IPS-20b (cell line): ENCODE data around the gene NNT.
"Not testable (repeated sequence)": the region's sequence is repeated elsewhere in the genome, so short reads cannot be mapped to it uniquely, and the experiment has no call there.

Experiments used
- H3K27ac ChIP-seq: one replicate; pipeline ENCODE4 v1.5.1; 2013; ENCODE audit warnings: low read length
- H3K27me3 ChIP-seq: 2 replicates; pipeline ENCODE4 v1.6.1; 2013; ENCODE audit warnings: mild to moderate bottlenecking, low read length, inconsistent platforms; ENCODE audit not compliant: insufficient read depth
- H3K36me3 ChIP-seq: 2 replicates; pipeline ENCODE4 v1.6.1; 2013; ENCODE audit warnings: low read depth, mild to moderate bottlenecking, inconsistent platforms, low read length, moderate library complexity; ENCODE audit not compliant: insufficient read depth
- H3K4me1 ChIP-seq: 2 replicates; pipeline ENCODE4 v1.6.1; 2013; ENCODE audit warnings: mild to moderate bottlenecking, control low read depth, inconsistent platforms, low read length, moderate library complexity; ENCODE audit not compliant: insufficient read depth
- H3K4me3 ChIP-seq: 2 replicates; pipeline ENCODE4 v1.5.1; 2013; ENCODE audit warnings: mild to moderate bottlenecking, low read length, inconsistent platforms
- H3K9ac ChIP-seq: 2 replicates; pipeline ENCODE4 v1.6.1; 2013; ENCODE audit warnings: low read depth, mild to moderate bottlenecking, inconsistent platforms, low read length, moderate library complexity
- H3K9me3 ChIP-seq: 2 replicates; pipeline ENCODE4 v1.6.1; 2013; ENCODE audit warnings: mild to moderate bottlenecking, low read depth, low read length, inconsistent platforms; ENCODE audit not compliant: insufficient read depth

NNT gene

GRCh38 chr5:43730832-43731342 lies 127.9 kb downstream of the NNT start:
- H3K27ac ChIP-seq = no peak overlapping the region
- no peaks in the 10 kb centered on the region for H3K9me3 ChIP-seq
- H3K27me3 ChIP-seq = no peaks in the 10 kb centered on the region
- no peaks in the 10 kb centered on the region for H3K36me3 ChIP-seq
- no peak overlapping the region for H3K4me3 ChIP-seq
- no peak overlapping the region for H3K9ac ChIP-seq
- H3K4me1 ChIP-seq = no peaks in the 10 kb centered on the region

GRCh38 chr5:43731573-43731972 lies 128.6 kb downstream of the NNT start:
- H3K9ac ChIP-seq = no peak overlapping the region
- no peaks in the 10 kb centered on the region for H3K36me3 ChIP-seq
- no peaks in the 10 kb centered on the region for H3K9me3 ChIP-seq
- no peak overlapping the region for H3K27ac ChIP-seq
- H3K4me1 ChIP-seq = no peaks in the 10 kb centered on the region
- no peaks in the 10 kb centered on the region for H3K27me3 ChIP-seq
- no peak overlapping the region for H3K4me3 ChIP-seq

DNA sequence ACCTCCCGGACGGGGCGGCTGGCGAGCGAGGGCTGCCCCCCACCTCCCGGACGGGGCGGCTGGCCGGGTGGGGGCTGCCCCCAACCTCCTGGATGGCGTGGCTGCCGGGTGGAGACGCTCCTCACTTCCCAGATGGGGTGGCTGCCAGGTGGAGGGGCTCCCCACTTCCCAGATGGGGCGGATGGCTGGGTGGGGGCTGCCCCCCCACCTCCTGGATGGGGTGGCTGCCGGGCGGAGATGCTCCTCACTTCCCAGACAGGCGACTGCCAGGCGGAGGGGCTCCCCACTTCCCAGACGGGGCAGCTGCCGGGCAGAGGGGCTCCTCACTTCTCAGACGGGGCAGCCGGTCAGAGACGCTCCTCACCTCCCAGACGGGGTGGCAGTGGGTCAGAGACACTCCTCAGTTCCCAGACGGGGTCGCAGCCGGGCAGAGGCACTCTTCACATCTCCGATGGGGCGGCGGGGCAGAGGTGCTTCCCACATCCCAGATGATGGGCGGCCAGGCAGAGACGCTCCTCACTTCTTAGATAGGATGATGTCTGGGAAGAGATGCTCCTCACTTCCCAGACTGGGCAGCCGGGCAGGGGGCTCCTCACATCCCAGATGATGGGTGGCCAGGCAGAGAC lies 143.1 kb downstream of the NNT start:
- not testable (repeated sequence) for H3K4me3 ChIP-seq, H3K27ac ChIP-seq, H3K9me3 ChIP-seq, H3K27me3 ChIP-seq, H3K4me1 ChIP-seq, H3K9ac ChIP-seq, H3K36me3 ChIP-seq

DNA sequence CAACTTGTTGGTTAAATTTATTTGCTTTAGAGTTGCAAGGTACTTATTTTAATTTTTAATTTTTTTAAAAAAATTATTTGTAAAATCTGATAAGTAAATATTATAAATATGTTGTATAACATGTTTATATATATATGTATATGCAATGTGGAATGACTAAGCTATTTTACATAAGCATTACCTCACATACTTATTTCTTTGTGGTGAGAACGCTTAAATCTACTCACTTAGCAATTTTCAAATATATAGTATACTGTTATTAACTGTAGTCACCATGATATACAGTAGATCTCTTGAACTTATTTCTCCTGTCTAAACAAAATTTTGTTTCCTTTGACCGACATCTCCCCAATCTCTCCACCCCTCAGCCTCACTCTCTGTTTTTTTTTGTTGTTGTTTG lies 147.8 kb downstream of the NNT start:
- H3K36me3 ChIP-seq = no peaks in the 10 kb centered on the region
- no peaks in the 10 kb centered on the region for H3K4me1 ChIP-seq
- H3K9me3 ChIP-seq = peaks cover 15% of the 10 kb centered on the region
- H3K27me3 ChIP-seq = no peaks in the 10 kb centered on the region
- no peak overlapping the region for H3K27ac ChIP-seq
- no peak overlapping the region for H3K9ac ChIP-seq
- H3K4me3 ChIP-seq = no peak overlapping the region

DNA sequence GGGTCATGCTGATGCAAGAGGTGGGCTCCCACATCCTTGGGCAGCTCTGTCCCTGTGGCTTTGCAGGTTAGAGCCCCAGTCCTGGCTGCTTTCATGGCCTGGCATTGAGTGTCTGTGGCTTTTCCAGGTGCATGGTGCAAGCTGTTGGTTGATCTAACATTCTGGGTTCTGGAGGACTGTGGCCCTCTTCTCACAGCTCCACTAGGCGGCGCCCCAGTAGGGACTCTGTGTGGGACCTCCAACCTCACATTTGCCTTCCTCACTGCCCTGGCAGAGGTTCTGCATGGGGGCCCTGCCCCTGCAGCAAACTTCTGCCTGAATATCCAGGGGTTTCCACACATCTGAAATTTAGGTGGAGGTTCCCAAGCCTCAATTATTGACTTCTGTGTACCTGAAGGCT lies 150.1 kb downstream of the NNT start:
- H3K27me3 ChIP-seq = no peaks in the 10 kb centered on the region
- no peaks in the 10 kb centered on the region for H3K36me3 ChIP-seq
- no peak overlapping the region for H3K27ac ChIP-seq
- no peak overlapping the region for H3K9ac ChIP-seq
- H3K4me3 ChIP-seq = no peak overlapping the region
- H3K4me1 ChIP-seq = no peaks in the 10 kb centered on the region
- peaks cover 15% of the 10 kb centered on the region for H3K9me3 ChIP-seq
